PC-3 (cell line): ENCODE results near the gene MAP3K9. TPM values are rescaled to one million over a fixed set of nuclear protein-coding genes. Genes with fewer than 3 reads are reported as not detected.

Source experiments
- ATAC-seq: fragments of 200-7000 bp; cut with Tn5 transposase; 2 replicates; pipeline ENCODE4 v1.9.1; 2020; ENCODE audit warnings: mild to moderate bottlenecking, moderate library complexity
- BruUV-seq: library from RNA; stranded (reverse); fragments of 400-500 nt; replicated peaks from 2 replicates; lab custom pipeline; 2021; lab: Mats Ljungman, UMichigan
- CTCF ChIA-PET: fragments of 300-600 bp; sonication (Branson Sonifier 250); formaldehyde crosslinking; loops from one replicate; lab custom pipeline; 2022; ENCODE audit warnings: antibody characterized with exemption; lab: Charles Lee
- POLR2A ChIA-PET: fragments of 300-600 bp; sonication (Branson Sonifier 250); formaldehyde crosslinking; loops from one replicate; lab custom pipeline; 2022; ENCODE audit warnings: antibody characterized with exemption; ENCODE audit not compliant: unreplicated experiment; lab: Charles Lee
- DNase-seq: peaks from one replicate; pipeline ENCODE4 v3.0.0-alpha.2; 2015
- H2AFZ ChIP-seq: fragments of 300-600 bp; sonication (generic); 2 replicates; pipeline ENCODE4 v1.6.0; 2016; ENCODE audit warnings: antibody characterized with exemption, low read length
- H3F3A ChIP-seq: fragments of 300-600 bp; sonication (generic); one replicate; pipeline ENCODE4 v1.6.0; 2017; ENCODE audit warnings: antibody characterized with exemption, low read length, control low read depth, mild to moderate bottlenecking; ENCODE audit not compliant: unreplicated experiment
- H3K27ac ChIP-seq: fragments of 300-600 bp; sonication (generic); 2 replicates; pipeline ENCODE4 v1.5.1; 2016; ENCODE audit warnings: mild to moderate bottlenecking, low read length
- H3K27me3 ChIP-seq: fragments of 300-600 bp; sonication (generic); 2 replicates; pipeline ENCODE4 v1.6.1; 2016; ENCODE audit warnings: low read length, mixed read lengths
- H3K36me3 ChIP-seq: fragments of 300-600 bp; sonication (generic); 2 replicates; pipeline ENCODE4 v1.6.1; 2016; ENCODE audit warnings: low read depth, mixed run types, low read length, mixed read lengths
- H3K4me1 ChIP-seq: fragments of 300-600 bp; sonication (generic); 2 replicates; pipeline ENCODE4 v1.5.1; 2016; ENCODE audit warnings: low read length; ENCODE audit not compliant: insufficient read depth
- H3K4me2 ChIP-seq: fragments of 300-600 bp; sonication (generic); 2 replicates; pipeline ENCODE4 v1.6.0; 2016; ENCODE audit warnings: low read length
- H3K4me3 ChIP-seq: fragments of 300-600 bp; sonication (generic); 2 replicates; pipeline ENCODE4 v1.5.1; 2016; ENCODE audit warnings: mild to moderate bottlenecking, low read length, mixed read lengths
- H3K79me2 ChIP-seq: fragments of 300-600 bp; sonication (generic); 2 replicates; pipeline ENCODE4 v1.6.1; 2017; ENCODE audit warnings: low read length, mixed read lengths
- H3K9ac ChIP-seq: fragments of 300-600 bp; sonication (generic); 2 replicates; pipeline ENCODE4 v1.6.0; 2016; ENCODE audit warnings: mild to moderate bottlenecking, low read length
- H3K9me2 ChIP-seq: fragments of 300-600 bp; sonication (generic); replicated peaks from 2 replicates; pipeline ENCODE4 v1.6.1; 2016; ENCODE audit warnings: mixed run types, low read length, mixed read lengths
- H3K9me3 ChIP-seq: fragments of 300-600 bp; sonication (generic); 2 replicates; pipeline ENCODE4 v1.6.1; 2016; ENCODE audit warnings: low read length, mixed read lengths
- H4K20me1 ChIP-seq: fragments of 300-600 bp; sonication (generic); 2 replicates; pipeline ENCODE4 v1.6.1; 2016; ENCODE audit warnings: low read length, mixed read lengths
- CTCF ChIP-seq: fragments of 300-600 bp; sonication (generic); conservative IDR thresholded peaks from 2 replicates; pipeline ENCODE4 v1.5.1; 2017; ENCODE audit warnings: antibody characterized with exemption, low read depth, mild to moderate bottlenecking, low read length
- EZH2 ChIP-seq: fragments of 300-600 bp; sonication (generic); IDR thresholded peaks from one replicate; pipeline ENCODE4 v1.6.1; 2017; ENCODE audit warnings: antibody characterized with exemption, mild to moderate bottlenecking, low read length; ENCODE audit not compliant: unreplicated experiment
- EZH2phosphoT487 ChIP-seq: fragments of 300-600 bp; sonication (generic); IDR thresholded peaks from 2 replicates; pipeline ENCODE4 v1.6.1; 2018; ENCODE audit warnings: mild to moderate bottlenecking, antibody characterized with exemption, low read length, borderline replicate concordance
- intact Hi-C: fragments of 100-400 bp; cut with micrococcal nuclease; formaldehyde crosslinking; loops from 2 replicates; pipeline ENCODE4 v1.9.0; 2023
- total RNA-seq: library from RNA; depleted of rRNA; stranded (reverse); fragments of >200 nt; gene quantifications from 2 replicates; pipeline ENCODE4 v1.2.3, GENCODE V29; 2014

MAP3K9 gene
- total RNA-seq, 1 experiment from 2014 or later: 13.4 TPM

GRCh38 chr14:70731447-70732239 lies 77.7 kb downstream of the MAP3K9 start:
- ChIA-PET CTCF (no interaction called here), POLR2A (no interaction called here)
- H3F3A ChIP-seq: no peaks in the 10 kb centered on the region
- peak; percentile 65 for ATAC-seq
- H3K4me3 ChIP-seq: no peak overlapping the region
- H3K27me3 ChIP-seq: no peaks in the 10 kb centered on the region
- no peaks in the 10 kb centered on the region for H3K9me2 ChIP-seq
- H3K27ac ChIP-seq: 0 out of 2 replicates have a peak overlapping the region, but pooled peaks have one; percentile 17
- no peaks in the 10 kb centered on the region for H3K79me2 ChIP-seq
- peak; percentile 20 for DNase-seq
- H3K9me3 ChIP-seq: no peaks in the 10 kb centered on the region
- H2AFZ ChIP-seq: no peak overlapping the region
- H3K36me3 ChIP-seq: peaks cover 51% of the 10 kb centered on the region
- TF ChIP-seq CTCF (no peak), EZH2phosphoT487 (no peak), EZH2 (no peak)
- H3K9ac ChIP-seq: no peak overlapping the region
- H3K4me2 ChIP-seq: no peak overlapping the region
- no peaks in the 10 kb centered on the region for H3K4me1 ChIP-seq
- intact Hi-C loops: no loop called here
- no peaks in the 10 kb centered on the region for H4K20me1 ChIP-seq
- no TSS peak for BruUV-seq

GRCh38 chr14:70730393-70730792 lies 78.9 kb downstream of the MAP3K9 start:
- no TSS peak for BruUV-seq
- H3K27ac ChIP-seq: no peak overlapping the region
- intact Hi-C loops: no loop called here
- no peak for TF ChIP-seq EZH2
- TF ChIP-seq CTCF: no peak
- TF ChIP-seq EZH2phosphoT487: no peak
- no peak overlapping the region for H3K4me3 ChIP-seq
- no peaks in the 10 kb centered on the region for H3K79me2 ChIP-seq
- H3K4me1 ChIP-seq: no peaks in the 10 kb centered on the region
- ATAC-seq (no peak), DNase-seq (no peak)
- ChIA-PET POLR2A (no interaction called here), CTCF (no interaction called here)
- H3F3A ChIP-seq: no peaks in the 10 kb centered on the region
- H3K4me2 ChIP-seq: no peak overlapping the region
- H3K9me3 ChIP-seq: no peaks in the 10 kb centered on the region
- no peaks in the 10 kb centered on the region for H4K20me1 ChIP-seq
- no peak overlapping the region for H3K9ac ChIP-seq
- no peaks in the 10 kb centered on the region for H3K9me2 ChIP-seq
- H3K36me3 ChIP-seq: peaks cover 49% of the 10 kb centered on the region
- no peaks in the 10 kb centered on the region for H3K27me3 ChIP-seq
- H2AFZ ChIP-seq: no peak overlapping the region
